Panc1 (cell line): ENCODE data around the gene DLG2.

ENCODE experiments used
- CTCF ChIP-seq: fragments of 450-650 bp; IDR thresholded peaks from 2 replicates; pipeline ENCODE4 v1.5.1; 2017; ENCODE audit warnings: mild to moderate bottlenecking
- POLR2AphosphoS5 ChIP-seq: IDR thresholded peaks from 2 replicates; pipeline ENCODE4 v1.6.1; 2012; ENCODE audit warnings: mild to moderate bottlenecking, low read depth, low read length, moderate library complexity

GRCh38 chr11:85301895-85302678 lies 325.1 kb downstream of the DLG2 start:
- TF ChIP-seq CTCF (no peak), POLR2AphosphoS5 (no peak)
